NCI-H446 (cell line): ENCODE results near the gene MIEN1.
"Not testable (repeated sequence)": the region's sequence is repeated elsewhere in the genome, so short reads cannot be mapped to it uniquely, and the experiment has no call there.

Experiments
- DNase-seq, 2 experiments: peaks; one replicate each; lab custom pipeline; 2025; lab: John Stamatoyannopoulos, UW

Gene MIEN1

GRCh38 chr17:39739885-39740356 is 9.6 kb upstream of the MIEN1 start:
- no peak for DNase-seq

- no peak for DNase-seq
Measured at GRCh38 chr17:39738983-39739884, 8.9 kb upstream of the MIEN1 start.

GRCh38 chr17:39738568-39738901 is 8.2 kb upstream of the MIEN1 start:
- DNase-seq: no peak

GRCh38 chr17:39737760-39738567 is 7.6 kb upstream of the MIEN1 start, which contains the start of gene GRB7:
Gene GRB7, plus strand, starts transcription at chr17:39737938. Its CDS starts 4,364 bp downstream, at chr17:39742302.
- no peak for DNase-seq

GRCh38 chr17:39737206-39737759 is 7.0 kb upstream of the MIEN1 start:
- DNase-seq: no peak

GRCh38 chr17:39736319-39737165 is 6.2 kb upstream of the MIEN1 start:
- no peak for DNase-seq

- no peak for DNase-seq
Measured at GRCh38 chr17:39735882-39736281, 5.5 kb upstream of the MIEN1 start.

GRCh38 chr17:39732586-39732985 is 2.3 kb upstream of the MIEN1 start:
- no peak for DNase-seq

GRCh38 chr17:39729280-39729851 is 966 bp downstream of the MIEN1 start:
- no peak for DNase-seq

GRCh38 chr17:39727556-39727955 is 2.8 kb downstream of the MIEN1 start:
- DNase-seq: no peak

- DNase-seq: no peak
Measured at GRCh38 chr17:39726617-39727016, 3.7 kb downstream of the MIEN1 start.

- not testable (repeated sequence) for DNase-seq
Measured at GRCh38 chr17:39725923-39726322, 4.4 kb downstream of the MIEN1 start.

GRCh38 chr17:39724731-39725130 is 5.6 kb downstream of the MIEN1 start:
- DNase-seq: no peak

GRCh38 chr17:39722965-39723848 is 7.1 kb downstream of the MIEN1 start:
- no peak for DNase-seq

GRCh38 chr17:39722104-39722503 is 8.2 kb downstream of the MIEN1 start:
- DNase-seq: no peak

GRCh38 chr17:39719563-39720355 is 10.6 kb downstream of the MIEN1 start:
- DNase-seq: no peak

GRCh38 chr17:39717660-39718059 is 12.7 kb downstream of the MIEN1 start:
- DNase-seq: no peak

GRCh38 chr17:39716879-39717536 is 13.3 kb downstream of the MIEN1 start:
- no peak for DNase-seq
